HG03439 (cell line): ENCODE measurements around the gene ASPSCR1.
"Not testable (repeated sequence)": the region's sequence is repeated elsewhere in the genome, so short reads cannot be mapped to it uniquely, and the experiment has no call there.

Source experiments
- ATAC-seq: cut with Tn5 transposase; IDR thresholded peaks from one replicate; pipeline ENCODE4 v1.9.1; 2021; ENCODE audit warnings: mild to moderate bottlenecking, moderate library complexity; ENCODE audit not compliant: unreplicated experiment

ASPSCR1 gene

DNA sequence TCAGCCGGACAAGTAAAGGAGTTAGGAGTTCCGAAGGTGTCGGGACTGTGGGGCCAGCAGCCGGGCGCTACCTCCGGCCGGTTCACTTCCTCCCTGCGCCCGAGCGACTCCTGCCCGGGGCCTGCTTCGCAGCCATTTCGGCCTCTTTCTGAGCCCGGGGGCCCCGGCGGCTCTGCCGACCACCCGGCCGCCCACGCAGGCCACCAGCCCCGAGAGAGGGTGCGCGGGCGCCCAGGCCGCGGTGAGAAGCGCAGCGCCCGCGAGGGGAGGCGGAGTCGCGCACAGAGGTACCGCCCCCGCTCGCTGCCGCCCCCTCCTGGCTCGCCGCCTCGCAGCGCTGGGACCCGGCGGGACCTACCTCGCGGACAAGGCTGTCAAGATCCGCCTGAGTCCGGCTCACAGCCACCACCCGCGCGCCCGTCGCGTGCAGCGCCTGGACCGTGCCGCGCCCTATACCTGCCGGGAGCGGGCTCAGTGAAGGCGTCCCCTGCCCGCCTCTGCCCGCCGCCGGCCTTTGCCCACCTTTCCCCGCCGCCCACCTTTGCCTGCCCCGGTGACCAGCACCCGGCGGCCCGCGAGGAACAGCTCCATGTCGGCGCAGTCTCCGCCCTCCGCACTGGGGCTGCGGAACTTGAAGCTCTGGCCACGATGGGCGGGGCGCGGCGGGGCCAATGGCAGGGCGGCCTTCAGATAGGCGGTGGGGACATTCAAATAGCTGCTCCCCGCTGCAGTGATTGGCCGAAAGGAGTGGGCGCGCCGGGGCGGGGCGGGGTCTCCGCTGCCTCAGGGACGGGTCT, 59.9 kb downstream of the ASPSCR1 start, which contains the start of gene DCXR:
TSS of gene DCXR (minus strand) at position 606 of the 797 bp plus-strand sequence. CDS start at position 591, 15 bp downstream.
- peak; percentile 89 for ATAC-seq

DNA sequence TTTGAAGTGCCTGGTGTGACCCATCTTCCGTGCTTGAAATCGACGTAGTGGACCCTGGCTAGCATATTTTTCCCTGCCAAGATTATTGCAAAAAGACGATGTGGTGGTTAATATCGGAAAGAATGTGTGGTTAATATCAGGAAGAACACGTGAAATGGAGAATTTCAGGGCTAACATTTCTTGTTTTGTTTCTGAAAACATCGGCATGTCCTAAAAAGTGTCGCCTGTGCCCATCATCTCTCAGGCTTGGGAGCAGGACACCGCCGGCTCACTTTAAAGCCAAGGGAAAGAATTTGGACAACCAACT, 60.4 kb downstream of the ASPSCR1 start:
- no peak for ATAC-seq

DNA sequence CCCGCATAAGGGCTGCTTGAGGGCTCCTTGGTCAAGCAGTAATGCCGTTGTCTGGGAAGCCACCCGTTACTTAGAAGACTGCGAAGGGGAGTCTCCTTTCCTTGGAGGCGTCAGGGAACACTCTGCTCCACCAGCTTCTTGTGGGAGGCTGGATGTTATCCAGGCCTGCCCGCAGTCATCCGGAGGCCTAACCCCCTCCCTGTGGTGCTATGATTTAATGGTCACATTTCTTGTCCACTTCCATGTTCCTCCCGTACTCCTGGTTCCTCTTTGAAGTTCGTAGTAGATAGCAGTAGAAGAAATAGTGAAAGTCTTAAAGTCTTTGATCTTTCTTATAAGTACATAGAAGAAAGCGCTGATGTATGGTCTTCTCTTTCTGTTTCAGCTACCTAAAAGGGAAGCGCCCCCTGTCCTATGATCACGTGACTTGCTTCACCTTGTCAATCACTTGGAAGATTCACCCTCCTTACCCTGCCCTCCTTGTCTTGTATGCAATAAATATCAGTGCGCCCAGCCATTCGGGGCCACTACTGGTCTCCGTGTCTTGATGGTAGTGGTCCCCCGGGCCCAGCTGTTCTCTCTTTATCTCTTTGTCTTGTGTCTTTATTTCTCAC, 61.5 kb downstream of the ASPSCR1 start:
- not testable (repeated sequence) for ATAC-seq

DNA sequence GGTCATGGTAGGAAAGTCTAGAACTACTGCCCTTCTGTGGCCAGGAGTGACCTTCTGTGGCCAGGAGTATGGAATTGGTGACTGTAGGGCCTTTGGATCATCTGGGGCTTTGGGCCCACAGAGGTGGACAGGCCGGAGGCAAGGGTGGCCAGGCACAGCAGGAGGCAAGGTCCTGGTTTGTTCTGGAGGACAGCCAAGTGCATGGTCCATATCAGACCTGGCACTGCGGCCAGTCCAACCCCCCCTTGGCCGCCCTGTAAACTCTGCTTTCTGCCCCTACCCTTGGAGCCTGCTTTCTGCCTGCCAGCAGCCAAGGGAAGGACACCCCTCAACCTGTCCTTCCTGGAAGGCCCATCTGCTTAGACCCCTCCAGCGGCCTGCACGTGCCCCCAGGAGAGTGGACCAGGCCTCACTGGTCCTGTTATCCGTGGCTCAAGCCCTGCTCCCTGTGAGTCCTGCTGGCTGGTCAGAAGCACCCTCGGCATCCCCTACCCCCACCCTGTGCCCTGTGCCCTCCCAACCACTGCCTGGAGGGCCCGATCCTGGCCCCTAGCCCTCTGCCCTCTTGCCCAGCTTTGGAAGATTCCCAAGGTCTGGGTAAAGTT, 62.4 kb downstream of the ASPSCR1 start:
- ATAC-seq: no peak

DNA sequence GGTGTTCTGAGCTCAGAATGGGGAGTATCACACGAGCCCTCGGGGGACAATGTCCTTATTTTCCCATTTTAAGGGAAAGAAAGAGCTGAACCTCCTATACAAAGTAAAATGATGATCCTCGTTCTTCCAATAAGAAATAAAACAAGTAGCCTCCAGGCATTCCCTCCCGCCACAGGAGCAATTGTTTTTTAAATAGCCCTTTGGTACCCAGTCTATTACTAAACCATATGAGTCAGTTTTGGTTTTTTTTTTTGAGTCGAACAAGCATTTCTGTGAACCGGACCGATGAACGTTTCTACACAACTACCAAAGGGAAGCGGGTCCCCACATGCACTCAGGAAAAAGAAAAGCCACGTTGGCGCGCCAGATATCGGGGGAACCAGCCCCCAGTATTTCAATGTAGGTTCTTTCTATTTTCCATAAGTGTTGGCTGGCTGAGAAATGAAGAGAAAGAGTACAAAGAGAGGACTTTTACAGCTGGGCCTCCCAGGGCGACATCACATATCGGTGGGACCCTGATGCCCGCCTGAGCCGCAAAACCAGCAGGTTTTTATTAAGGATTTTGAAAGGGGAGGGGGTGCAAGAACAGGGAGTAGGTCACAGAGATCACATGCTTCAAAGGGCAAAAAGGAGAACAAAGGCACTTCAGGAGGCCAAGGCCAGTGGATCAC, 63.9 kb downstream of the ASPSCR1 start:
- ATAC-seq: no peak

DNA sequence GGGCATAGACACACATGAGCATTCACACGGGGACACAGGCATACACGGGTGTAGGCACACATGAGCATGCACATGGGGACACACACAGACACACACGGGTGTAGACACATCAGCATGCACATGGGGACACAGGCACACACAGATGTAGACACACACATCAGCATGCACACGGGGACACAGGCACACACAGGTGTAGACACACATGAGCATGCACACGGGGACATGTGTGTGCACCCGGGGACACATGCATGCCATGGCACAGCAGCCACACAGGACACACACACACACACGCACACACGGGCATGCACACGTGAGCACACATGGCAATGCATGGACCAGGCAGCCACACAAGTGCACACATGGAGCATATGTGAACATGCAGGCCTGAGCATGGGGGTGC, 65.2 kb downstream of the ASPSCR1 start:
- ATAC-seq: no peak

DNA sequence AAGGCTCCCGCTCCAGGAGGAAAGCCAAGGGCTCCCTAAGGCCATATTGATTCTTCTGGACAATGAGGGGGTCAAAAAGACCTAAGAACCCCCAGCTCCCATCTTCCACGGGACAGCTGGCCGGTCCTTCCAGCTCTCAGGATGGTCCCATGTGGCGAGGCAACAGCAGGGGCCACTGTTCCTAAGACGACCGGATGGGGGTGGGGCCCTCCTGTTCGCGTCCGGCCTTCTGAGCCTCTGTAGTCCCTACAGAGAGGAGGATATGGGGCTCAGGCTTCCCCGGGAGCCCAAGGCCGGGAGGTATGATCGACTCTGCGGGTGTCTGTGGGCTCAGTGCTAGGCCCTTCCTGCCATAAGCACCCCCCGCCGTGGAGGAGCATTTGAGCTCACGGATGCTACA, 66.1 kb downstream of the ASPSCR1 start:
- no peak for ATAC-seq

DNA sequence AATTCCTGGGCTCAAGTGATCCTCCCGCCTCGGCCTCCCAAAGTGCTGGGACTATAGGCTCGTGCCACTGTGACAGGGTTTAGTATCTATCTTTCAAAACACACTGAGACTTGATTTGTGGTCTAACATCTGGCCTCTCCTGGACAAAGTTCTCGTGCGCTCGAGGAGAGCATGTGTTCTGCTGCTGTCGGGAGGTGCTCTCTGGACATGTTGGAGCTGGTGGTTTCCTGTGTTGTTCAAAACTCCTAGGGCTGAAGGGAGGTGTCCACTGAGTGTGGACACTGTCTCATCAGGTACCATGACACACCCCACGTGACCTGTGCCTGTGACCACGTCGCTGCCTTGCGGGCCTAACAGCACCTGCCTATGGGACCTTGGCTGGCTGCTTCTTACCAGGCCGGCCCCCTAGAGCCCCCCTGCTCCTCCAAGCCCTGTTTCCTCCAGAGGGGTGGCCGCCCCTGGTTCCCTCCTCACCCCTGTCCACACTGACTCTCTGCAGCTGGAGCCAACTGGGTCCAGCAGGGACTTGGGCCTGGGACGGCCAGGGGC, 68.6 kb downstream of the ASPSCR1 start:
- ATAC-seq: no peak

DNA sequence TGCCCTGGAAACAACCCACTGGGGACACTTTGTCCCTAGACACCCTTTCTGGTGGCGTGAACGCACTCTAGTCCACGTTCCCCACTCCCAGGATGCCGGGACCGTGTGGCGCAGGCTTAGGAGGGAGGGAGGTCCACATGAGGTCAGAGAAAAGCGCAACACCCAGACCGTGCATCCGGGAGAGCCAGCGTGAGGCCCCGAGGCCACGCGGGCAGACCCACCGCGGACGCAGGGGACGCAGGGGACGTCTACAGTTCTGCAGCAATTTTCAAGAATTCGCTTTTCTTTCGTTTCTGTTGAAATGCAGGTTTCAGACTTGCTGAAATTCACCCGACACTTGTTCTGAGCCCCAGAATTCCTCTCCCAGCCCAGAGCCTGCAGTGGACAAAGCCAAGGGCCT, 69.5 kb downstream of the ASPSCR1 start:
- ATAC-seq: no peak

DNA sequence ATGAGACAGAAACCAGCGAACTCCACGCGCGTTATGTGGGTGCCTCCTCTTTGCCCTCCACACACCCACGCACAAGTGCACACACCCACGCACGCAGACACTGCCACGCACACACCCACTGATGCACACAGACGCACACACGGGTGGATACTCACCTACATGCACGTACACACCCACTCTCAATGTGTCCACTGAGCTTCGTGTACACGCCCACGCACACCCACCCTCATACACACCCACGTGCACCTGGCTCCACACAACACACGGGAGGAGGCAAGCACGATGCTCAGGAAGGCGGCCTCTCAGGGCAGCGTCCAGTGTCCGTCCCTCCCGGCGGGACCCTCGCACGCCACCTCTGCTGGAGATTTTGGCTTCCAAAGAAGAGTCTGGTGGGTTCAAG, 70.0 kb downstream of the ASPSCR1 start:
- no peak for ATAC-seq

DNA sequence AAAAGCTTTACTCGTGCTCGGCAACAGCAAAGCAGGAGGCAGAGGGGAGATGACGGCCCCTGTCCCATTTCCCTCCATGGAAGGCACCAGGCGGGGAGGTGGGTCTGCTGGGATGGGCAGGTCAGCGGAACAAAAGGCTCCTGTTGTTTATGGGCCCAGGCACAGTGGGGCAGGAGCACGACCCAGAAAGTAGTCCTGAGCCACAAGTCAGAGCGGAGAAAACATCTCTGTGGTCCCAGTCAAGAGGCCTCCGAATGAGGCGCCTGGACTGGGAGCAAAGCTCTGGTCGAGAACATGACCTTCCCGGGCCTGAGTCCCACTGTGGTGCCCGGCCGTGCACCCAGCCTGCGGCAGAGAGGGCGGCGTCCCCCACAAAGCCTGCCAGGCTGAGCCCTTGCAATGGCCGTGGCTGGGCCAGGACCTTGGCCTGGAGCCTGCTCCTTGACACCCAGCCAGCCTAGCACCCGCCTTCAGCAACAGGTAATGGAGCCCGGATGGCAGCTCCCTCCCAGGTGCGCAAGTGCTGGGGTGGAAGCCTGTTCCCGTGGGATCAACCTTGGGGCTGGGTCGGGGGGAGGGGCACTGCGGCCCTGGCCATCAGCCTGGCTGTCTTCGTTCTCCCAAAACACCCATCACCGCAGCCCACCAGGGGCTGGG, 70.6 kb downstream of the ASPSCR1 start:
- no peak for ATAC-seq

DNA sequence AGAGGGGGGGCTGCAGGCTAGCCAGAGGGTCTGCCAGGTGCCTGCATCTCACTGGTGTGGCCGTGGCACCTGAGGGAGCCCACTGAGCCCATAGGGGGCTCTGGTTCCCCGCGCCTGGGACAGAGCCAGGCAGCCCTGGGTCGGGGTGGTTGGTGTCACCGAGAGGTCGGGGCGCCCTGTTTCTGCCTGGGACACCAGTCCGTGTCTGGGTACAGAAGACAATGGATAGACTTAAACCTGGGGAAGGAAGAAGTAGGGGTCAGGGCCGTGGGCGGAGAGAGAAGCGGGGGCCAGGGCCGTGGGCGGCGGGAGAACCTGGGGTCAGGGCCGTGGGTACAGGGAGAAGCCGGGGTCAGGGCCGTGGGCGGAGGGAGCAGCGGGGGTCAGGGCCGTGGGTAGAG, 71.1 kb downstream of the ASPSCR1 start:
- no peak for ATAC-seq

DNA sequence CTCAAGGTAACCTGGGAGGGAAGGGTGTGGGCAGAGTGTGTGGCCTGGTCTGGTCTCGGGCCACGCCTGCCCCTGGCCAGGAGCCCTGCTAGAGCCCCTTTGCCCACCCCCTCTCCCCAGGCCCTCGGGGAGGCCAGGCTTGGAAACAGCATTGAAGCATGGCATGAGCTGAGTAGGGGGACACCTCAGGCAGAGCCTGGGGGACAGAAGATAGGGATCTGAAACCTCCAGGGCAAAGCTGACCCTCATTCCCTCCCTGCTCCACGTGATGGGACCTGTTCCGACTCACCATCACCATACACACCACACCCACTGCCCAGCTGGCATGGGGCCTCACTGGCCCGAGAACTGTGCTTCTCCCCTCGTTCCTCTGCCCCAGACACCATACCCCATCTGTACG, 71.7 kb downstream of the ASPSCR1 start:
- no peak for ATAC-seq

DNA sequence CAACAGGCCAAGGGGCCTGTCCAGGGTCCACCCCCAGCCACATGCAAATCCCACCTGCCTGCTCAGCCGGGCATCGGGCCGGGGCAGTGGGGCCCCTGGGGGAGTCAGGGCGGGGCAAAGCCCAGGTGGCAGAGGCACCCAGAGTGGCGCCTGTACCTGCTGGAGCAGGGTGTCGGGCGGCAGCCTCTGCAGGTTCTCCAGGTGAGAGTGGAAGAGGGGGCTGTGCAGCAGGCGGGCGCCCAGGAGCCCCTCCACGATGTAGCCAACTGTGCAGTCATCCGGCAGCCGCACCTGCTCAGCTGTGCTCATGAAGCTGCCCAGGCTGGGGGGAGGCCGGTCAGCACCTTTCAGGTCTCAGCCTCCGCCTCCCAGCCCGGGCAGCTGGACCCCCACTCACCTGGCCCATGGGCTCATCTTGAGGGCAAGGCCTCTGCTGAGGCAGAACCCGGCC, 72.1 kb downstream of the ASPSCR1 start:
- ATAC-seq: no peak

DNA sequence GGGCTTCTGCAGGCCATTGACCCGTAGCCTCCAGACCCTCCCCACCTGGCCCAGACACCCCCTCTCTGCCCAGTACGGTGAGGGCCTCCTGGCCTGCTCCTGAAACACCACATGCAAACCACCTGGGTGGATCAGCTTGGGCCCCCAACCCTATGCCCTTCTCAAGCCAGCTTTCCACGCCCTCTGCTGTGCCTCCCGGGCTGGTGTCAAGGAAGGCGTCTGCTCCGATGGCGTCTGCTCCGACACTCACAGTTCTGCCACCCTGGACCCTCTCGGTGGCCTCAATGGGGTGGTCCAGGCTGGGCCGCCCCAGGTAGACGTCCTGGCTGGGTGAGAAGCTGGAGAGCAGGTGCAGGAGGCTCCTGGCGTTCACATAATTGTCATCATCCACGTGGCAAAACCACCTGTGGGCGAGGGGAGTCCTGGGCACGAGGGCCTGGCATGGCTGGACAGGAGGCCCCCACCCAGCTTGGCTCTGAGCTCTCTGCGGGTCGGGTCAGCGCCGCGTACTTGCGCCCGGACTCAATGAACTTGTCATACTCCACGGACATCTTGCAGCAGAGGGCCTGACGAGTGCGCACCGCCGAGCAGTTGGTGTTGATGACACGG, 72.8 kb downstream of the ASPSCR1 start:
- no peak for ATAC-seq

DNA sequence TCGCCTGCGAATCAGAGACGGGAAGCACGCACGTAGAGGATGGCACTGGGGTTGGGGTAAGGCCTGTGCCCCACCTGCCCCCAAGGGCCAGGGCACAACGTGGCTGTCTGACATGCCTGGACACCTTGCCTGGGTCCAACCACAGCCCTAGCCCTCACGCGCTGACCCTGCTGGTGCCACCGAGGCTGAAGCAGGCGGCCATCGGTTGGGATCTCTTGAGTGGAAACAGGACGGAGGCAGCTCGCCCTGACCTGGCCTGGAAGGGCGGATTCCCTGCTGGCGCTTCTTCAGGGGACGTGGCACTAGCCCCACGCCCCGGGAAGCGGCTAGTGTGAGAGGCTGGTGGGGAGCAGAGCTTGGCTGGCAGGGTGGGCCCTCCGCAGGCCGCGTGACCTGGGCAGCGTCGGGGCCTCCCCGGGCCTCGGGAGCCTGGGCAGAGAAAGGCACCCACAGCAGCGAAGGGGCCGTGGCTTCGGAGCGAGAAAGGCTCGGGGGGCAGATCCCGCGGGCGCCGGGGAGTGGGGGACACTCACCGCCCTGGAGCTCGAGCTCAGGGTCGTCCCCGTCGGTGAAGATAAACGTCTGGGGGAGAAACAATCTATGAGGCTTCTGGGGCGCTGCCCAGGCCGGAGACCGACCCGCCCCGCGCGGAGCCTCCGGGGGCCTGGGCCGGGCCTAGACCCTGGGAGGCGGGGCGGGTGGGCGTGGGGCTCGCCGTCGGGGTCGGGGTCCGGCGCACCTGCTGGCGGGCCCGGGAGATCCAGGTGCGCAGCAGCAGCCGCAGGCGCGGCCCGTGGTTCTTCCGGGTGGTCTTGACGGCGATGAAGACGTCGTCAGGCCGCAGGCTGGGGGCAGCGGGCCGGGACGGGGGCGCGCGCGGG, 73.6 kb downstream of the ASPSCR1 start:
- ATAC-seq: no peak

DNA sequence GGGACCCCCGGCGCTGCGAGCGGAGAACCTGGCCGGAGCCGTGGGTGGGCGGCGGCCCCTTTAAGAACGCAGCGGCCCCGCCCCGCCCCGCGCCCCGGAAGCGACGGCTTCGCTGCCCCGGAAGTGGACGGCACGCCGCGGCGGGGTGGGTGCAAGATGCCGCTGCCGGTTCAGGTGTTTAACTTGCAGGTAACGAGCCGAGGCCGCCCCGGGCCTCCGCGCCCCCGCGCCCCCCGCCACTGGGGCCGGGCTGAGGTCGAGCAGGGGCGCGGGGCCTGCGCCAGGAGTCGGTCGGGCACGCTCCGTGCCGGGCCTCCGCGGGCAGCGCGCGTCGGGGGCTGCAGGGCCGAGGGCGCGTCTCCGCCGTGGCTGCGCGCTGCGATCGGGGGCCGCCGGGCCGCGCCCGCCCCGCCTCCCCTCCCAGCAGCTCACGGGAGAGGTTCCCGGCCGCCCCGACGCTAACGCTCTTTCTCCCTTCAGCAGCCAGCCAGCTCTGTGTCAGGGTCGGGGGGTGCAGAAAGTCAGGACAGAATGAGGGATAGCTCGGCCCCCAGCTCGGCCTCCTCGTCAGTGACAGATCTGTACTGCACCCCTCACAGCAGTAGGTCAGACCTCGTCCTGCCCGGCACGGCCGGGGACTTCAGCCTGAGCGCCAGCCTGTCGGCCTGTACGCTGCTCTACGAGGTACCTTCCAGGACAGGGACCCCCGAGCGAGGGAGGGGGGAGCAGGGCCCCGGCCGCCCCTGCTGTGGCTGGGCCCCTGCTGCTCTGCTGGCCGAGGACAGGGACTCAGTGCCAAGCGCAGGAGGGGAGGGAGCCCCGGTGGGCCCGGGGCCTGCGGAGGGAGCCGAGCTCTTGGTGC, 74.6 kb downstream of the ASPSCR1 start, which contains the start of the genes GPS1 and RFNG:
TSS of gene GPS1 (plus strand) at position 123 of the 862 bp plus-strand sequence. CDS start at position 157, 34 bp downstream.
TSS of gene RFNG (minus strand) at position 36 of the 862 bp plus-strand sequence. CDS start 45 bp downstream, outside the sequence.
- no peak for ATAC-seq

DNA sequence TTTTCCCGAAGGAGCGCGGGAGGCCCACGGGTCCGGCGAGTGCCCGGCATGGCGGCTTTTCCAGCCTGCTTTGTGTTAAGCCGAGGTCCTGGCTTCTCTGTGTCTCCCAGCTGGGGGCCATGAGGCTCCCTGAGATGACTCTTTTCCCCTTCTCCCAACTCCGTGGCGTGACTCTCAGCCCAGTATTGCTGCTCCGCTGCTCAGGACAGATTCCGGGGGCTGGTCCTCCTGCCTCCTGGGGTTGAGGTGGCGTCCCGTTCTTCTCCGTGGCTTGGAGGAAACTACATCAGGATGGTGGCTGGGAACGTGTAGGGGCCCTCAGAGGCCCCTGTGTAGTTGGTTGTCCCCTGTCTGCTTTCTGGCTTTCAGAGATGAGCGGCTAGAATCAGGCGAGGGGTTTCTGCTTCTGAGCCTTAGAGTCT, 75.2 kb downstream of the ASPSCR1 start:
- no peak for ATAC-seq
